HFF-Myc (cell line): ENCODE measurements around the gene RAP1A.
A peak's percentile ranks its signal among the peaks of the same experiment; 100 is the strongest.

Source experiments
- DNase-seq: peaks from one replicate; pipeline ENCODE4 v3.0.0-alpha.2; 2011; ENCODE audit warnings: low read depth; ENCODE audit errors: extremely low read depth
- H3K4me3 ChIP-seq: replicated peaks from 2 replicates; pipeline ENCODE4 v1.5.1; 2011; ENCODE audit warnings: low read depth, mild to moderate bottlenecking, control low read depth, low read length
- TF ChIP-seq, protein P1 (sequence below): IDR thresholded peaks from 2 replicates; pipeline ENCODE4 v1.5.1; 2012; ENCODE audit warnings: mild to moderate bottlenecking, low read depth, low read length, control low read depth; ENCODE audit errors: missing control alignments

RAP1A gene

GRCh38 chr1:111734856-111735255 lies 115.3 kb downstream of the RAP1A start:
- TF ChIP-seq, protein P1, sequence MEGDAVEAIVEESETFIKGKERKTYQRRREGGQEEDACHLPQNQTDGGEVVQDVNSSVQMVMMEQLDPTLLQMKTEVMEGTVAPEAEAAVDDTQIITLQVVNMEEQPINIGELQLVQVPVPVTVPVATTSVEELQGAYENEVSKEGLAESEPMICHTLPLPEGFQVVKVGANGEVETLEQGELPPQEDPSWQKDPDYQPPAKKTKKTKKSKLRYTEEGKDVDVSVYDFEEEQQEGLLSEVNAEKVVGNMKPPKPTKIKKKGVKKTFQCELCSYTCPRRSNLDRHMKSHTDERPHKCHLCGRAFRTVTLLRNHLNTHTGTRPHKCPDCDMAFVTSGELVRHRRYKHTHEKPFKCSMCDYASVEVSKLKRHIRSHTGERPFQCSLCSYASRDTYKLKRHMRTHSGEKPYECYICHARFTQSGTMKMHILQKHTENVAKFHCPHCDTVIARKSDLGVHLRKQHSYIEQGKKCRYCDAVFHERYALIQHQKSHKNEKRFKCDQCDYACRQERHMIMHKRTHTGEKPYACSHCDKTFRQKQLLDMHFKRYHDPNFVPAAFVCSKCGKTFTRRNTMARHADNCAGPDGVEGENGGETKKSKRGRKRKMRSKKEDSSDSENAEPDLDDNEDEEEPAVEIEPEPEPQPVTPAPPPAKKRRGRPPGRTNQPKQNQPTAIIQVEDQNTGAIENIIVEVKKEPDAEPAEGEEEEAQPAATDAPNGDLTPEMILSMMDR: no peak
- no peak overlapping the region for H3K4me3 ChIP-seq
- DNase-seq: no peak

DNA sequence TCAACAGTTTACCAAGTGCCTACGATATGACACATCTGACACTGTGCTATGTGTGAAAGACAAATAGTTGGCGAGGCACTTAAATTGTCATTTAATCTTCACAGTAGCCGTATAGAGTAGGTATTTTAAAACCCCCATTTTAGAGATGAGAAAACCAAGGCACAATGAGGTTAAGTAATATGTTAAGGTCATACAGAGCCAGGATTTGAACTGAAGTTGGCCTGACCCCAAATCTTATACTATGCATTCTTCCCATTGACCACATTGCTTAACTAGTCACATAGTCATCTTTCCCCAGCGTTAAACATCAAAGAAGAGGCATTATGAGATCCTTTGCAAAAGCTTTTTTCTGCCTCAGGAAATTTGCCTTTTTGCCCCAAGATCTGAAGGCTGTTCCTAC lies 115.7 kb downstream of the RAP1A start:
- DNase-seq: no peak
- H3K4me3 ChIP-seq: no peak overlapping the region
- TF ChIP-seq, protein P1: no peak

- TF ChIP-seq, protein P1: no peak
- no peak overlapping the region for H3K4me3 ChIP-seq
- DNase-seq: no peak
These were observed 116.4 kb downstream of the RAP1A start for GRCh38 chr1:111735858-111736544.

- no peak for DNase-seq
- TF ChIP-seq, protein P1: no peak
- no peak overlapping the region for H3K4me3 ChIP-seq
These were observed 117.1 kb downstream of the RAP1A start for GRCh38 chr1:111736548-111737215.

DNA sequence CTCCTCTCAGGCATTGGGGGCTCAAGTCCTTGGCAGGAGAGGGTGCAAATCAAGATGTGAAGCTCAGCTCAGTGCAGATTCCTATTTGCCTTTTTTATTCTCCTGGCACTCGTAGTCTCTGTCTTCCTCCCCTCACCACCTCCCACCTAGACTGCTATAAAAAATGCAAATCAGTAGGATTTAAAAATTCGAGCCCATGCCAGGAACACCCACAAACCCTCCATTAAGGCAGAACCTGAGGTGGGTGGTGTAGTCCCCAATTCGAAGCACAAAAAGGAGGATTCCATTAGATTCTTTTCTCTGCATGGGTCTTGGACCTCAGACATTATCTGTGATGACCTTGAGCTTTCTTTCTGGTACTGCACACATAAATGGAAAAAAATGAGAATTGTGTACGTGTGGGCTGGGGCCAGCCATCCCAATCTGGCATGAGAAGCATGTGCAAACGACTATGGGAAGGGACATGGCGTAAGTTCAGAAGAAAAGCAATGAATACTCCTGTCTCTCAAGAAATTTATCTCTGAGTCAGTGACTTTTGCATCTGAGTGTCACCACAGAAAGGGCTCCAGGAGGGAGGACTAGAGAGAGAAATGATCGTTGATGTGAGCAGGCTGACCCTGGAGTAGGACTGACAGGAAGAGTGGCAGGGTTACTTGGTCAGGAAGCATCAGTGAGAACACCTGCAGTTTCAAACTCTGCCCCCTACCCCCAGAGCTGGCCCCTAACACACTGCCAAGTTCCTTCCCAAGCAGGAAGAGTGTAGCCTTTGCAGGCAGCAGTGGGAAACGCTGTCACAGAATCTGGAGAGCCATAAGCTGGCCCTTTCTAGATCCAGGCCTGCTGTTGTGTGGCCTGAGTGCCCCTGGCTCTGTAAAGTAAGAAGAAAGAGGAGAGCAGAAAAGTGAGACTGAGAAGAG lies 117.9 kb downstream of the RAP1A start:
- TF ChIP-seq, protein P1: no peak
- peak overlapping the region; percentile 54 for H3K4me3 ChIP-seq
- no peak for DNase-seq

DNA sequence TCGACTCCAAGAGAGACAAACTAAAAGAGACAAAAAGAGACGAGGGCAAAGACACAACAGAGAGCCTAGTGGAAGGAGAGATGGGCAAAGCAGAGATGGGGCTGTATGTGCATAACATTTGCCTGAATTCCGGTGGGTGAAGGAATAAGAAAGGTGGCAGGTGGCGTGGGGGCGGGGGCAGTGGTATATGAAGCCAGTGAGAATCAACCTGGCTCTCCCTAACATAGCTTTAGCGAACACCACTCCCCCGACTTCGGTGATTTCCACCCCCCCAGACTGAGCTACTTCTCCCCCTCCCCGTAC lies 118.5 kb downstream of the RAP1A start:
- peak overlapping the region; percentile 54 for H3K4me3 ChIP-seq
- no peak for DNase-seq
- TF ChIP-seq, protein P1: no peak
